IMR-90 (cell line): ENCODE data around the gene AQP12A.

Experiments used
- BHLHE40 ChIP-seq: fragments of 150-350 bp; IDR thresholded peaks from 2 replicates; pipeline ENCODE4 v1.6.1; 2016; ENCODE audit warnings: mild to moderate bottlenecking, low read depth, low read length
- CEBPB ChIP-seq: IDR thresholded peaks from 2 replicates; pipeline ENCODE4 v1.6.1; 2012; ENCODE audit warnings: low read depth, low read length, improper control_type of control experiment
- FOS ChIP-seq: fragments of 150-350 bp; IDR thresholded peaks from 2 replicates; pipeline ENCODE4 v1.6.1; 2016; ENCODE audit warnings: low read depth, low read length
- MAZ ChIP-seq: IDR thresholded peaks from 2 replicates; pipeline ENCODE4 v1.6.1; 2012; ENCODE audit warnings: low read depth, mild to moderate bottlenecking, low read length, improper control_type of control experiment, moderate library complexity, borderline replicate concordance
- MXI1 ChIP-seq: IDR thresholded peaks from 2 replicates; pipeline ENCODE4 v1.6.1; 2012; ENCODE audit warnings: low read depth, mild to moderate bottlenecking, low read length, moderate library complexity, borderline replicate concordance
- NFE2L2 ChIP-seq: fragments of 150-350 bp; IDR thresholded peaks from 2 replicates; pipeline ENCODE4 v1.6.1; 2016; ENCODE audit warnings: low read depth, mild to moderate bottlenecking, low read length
- POLR2A ChIP-seq: IDR thresholded peaks from 2 replicates; pipeline ENCODE4 v1.6.1; 2012; ENCODE audit warnings: mild to moderate bottlenecking, low read depth, low read length
- RAD21 ChIP-seq: IDR thresholded peaks from 2 replicates; pipeline ENCODE4 v1.6.1; 2012; ENCODE audit warnings: low read length, improper control_type of control experiment
- RCOR1 ChIP-seq: IDR thresholded peaks from 2 replicates; pipeline ENCODE4 v1.6.1; 2012; ENCODE audit warnings: mild to moderate bottlenecking, low read length, improper control_type of control experiment; ENCODE audit not compliant: insufficient replicate concordance
- RFX5 ChIP-seq: IDR thresholded peaks from 2 replicates; pipeline ENCODE4 v1.8.0; 2012; ENCODE audit warnings: low read depth, mild to moderate bottlenecking, low read length, moderate library complexity
- SMC3 ChIP-seq: fragments of 150-350 bp; IDR thresholded peaks from 2 replicates; pipeline ENCODE4 v1.6.1; 2016; ENCODE audit warnings: low read depth, mild to moderate bottlenecking, antibody characterized with exemption, low read length, moderate library complexity
- USF2 ChIP-seq: fragments of 150-350 bp; IDR thresholded peaks from 2 replicates; pipeline ENCODE4 v1.6.1; 2017; ENCODE audit warnings: mild to moderate bottlenecking, antibody characterized with exemption, low read length, low read depth
- TF ChIP-seq, protein P1 (sequence below): conservative IDR thresholded peaks from 2 replicates; pipeline ENCODE4 v1.5.1; 2012; ENCODE audit warnings: mild to moderate bottlenecking, low read depth, low read length, improper control_type of control experiment
- TF ChIP-seq, protein P2 (sequence below): fragments of 150-350 bp; IDR thresholded peaks from 2 replicates; pipeline ENCODE4 v1.6.1; 2016; ENCODE audit warnings: low read depth, mild to moderate bottlenecking, low read length, moderate library complexity, borderline replicate concordance

DNA sequence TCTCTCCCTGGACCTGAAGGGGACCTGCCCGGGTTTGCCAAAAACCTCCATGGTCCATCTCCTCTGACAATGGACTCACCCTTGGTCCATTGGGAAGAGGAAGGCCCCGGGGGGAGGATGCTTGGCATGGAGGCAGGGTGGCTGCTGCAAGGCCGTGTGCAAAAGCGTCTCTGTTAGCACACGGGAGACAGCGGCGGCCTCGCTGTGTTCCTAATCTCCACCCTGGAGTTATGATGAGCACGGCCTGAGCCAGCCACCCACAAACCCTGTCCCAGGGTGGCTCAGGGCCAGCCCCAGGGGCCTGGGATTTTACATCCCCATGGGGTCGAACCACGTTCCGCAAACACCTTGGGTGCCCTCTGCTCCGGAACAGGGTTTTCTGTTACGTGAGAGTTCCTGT lies 35.8 kb downstream of the AQP12A start:
- TF ChIP-seq FOS (no peak), MXI1 (no peak), USF2 (no peak), POLR2A (no peak), CEBPB (no peak), BHLHE40 (no peak), SMC3 (no peak), RAD21 (no peak), NFE2L2 (no peak), RFX5 (no peak), RCOR1 (no peak), MAZ (no peak)
- TF ChIP-seq, protein P1, sequence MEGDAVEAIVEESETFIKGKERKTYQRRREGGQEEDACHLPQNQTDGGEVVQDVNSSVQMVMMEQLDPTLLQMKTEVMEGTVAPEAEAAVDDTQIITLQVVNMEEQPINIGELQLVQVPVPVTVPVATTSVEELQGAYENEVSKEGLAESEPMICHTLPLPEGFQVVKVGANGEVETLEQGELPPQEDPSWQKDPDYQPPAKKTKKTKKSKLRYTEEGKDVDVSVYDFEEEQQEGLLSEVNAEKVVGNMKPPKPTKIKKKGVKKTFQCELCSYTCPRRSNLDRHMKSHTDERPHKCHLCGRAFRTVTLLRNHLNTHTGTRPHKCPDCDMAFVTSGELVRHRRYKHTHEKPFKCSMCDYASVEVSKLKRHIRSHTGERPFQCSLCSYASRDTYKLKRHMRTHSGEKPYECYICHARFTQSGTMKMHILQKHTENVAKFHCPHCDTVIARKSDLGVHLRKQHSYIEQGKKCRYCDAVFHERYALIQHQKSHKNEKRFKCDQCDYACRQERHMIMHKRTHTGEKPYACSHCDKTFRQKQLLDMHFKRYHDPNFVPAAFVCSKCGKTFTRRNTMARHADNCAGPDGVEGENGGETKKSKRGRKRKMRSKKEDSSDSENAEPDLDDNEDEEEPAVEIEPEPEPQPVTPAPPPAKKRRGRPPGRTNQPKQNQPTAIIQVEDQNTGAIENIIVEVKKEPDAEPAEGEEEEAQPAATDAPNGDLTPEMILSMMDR: no peak
- TF ChIP-seq, protein P2, sequence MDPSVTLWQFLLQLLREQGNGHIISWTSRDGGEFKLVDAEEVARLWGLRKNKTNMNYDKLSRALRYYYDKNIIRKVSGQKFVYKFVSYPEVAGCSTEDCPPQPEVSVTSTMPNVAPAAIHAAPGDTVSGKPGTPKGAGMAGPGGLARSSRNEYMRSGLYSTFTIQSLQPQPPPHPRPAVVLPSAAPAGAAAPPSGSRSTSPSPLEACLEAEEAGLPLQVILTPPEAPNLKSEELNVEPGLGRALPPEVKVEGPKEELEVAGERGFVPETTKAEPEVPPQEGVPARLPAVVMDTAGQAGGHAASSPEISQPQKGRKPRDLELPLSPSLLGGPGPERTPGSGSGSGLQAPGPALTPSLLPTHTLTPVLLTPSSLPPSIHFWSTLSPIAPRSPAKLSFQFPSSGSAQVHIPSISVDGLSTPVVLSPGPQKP: no peak
